C4-2B (cell line): ENCODE data around the gene PINLYP.
"Not testable (repeated sequence)": the region's sequence is repeated elsewhere in the genome, so short reads cannot be mapped to it uniquely, and the experiment has no call there.

ENCODE experiments used
- H3K27ac ChIP-seq: fragments of 450-650 bp; 2 replicates; pipeline ENCODE4 v1.5.1; 2017
- CTCF ChIP-seq: fragments of 450-650 bp; conservative IDR thresholded peaks from 2 replicates; pipeline ENCODE4 v1.5.1; 2017; ENCODE audit warnings: mild to moderate bottlenecking
- ZFX ChIP-seq: fragments of 450-650 bp; IDR thresholded peaks from 2 replicates; pipeline ENCODE4 v1.6.1; 2017

Gene PINLYP

GRCh38 chr19:43574424-43575155 lies 1.0 kb upstream of the PINLYP start:
- peak overlapping the region; percentile 85 for H3K27ac ChIP-seq

GRCh38 chr19:43575955-43576878 lies 616 bp downstream of the PINLYP start:
- no peak for TF ChIP-seq CTCF
- TF ChIP-seq ZFX: no peak
- H3K27ac ChIP-seq: peak overlapping the region; percentile 85

More at GRCh38 chr19:43574424-43575155, 1.0 kb upstream of the PINLYP start:
- TF ChIP-seq ZFX (no peak), CTCF (no peak)

GRCh38 chr19:43578787-43579186 lies 3.2 kb downstream of the PINLYP start:
- no peak for TF ChIP-seq CTCF
- TF ChIP-seq ZFX: no peak
- no peak overlapping the region for H3K27ac ChIP-seq

GRCh38 chr19:43581467-43581866 lies 5.9 kb downstream of the PINLYP start:
- H3K27ac ChIP-seq: no peak overlapping the region
- no peak for TF ChIP-seq CTCF
- TF ChIP-seq ZFX: no peak

- TF ChIP-seq ZFX (no peak), CTCF (no peak)
These were observed 6.9 kb downstream of the PINLYP start for GRCh38 chr19:43582495-43582894.

GRCh38 chr19:43584484-43584883 lies 8.9 kb downstream of the PINLYP start:
- TF ChIP-seq CTCF: no peak
- no peak for TF ChIP-seq ZFX
- no peak overlapping the region for H3K27ac ChIP-seq

More at GRCh38 chr19:43582495-43582894, 6.9 kb downstream of the PINLYP start:
- no peak overlapping the region for H3K27ac ChIP-seq

- TF ChIP-seq CTCF (no peak), ZFX (no peak)
- no peak overlapping the region for H3K27ac ChIP-seq
These were observed 10.7 kb downstream of the PINLYP start for GRCh38 chr19:43586346-43586745.

GRCh38 chr19:43587029-43587428 lies 11.4 kb downstream of the PINLYP start:
- H3K27ac ChIP-seq: not testable (repeated sequence)
